Fibroblast of pulmonary artery (primary cell): ENCODE measurements around the gene ZNF518B.

Experiments
- DNase-seq: peaks from one replicate; pipeline ENCODE4 v3.0.0-alpha.2; 2010; ENCODE audit warnings: low read depth
- H3K4me3 ChIP-seq: replicated peaks from 2 replicates; pipeline ENCODE4 v1.5.1; 2011; ENCODE audit warnings: low read depth, mild to moderate bottlenecking, control low read depth, low read length, moderate library complexity
- CTCF ChIP-seq: IDR thresholded peaks from 2 replicates; pipeline ENCODE4 v1.5.1; 2011; ENCODE audit warnings: mild to moderate bottlenecking, control low read depth, low read length, inconsistent platforms; ENCODE audit errors: missing control alignments

Gene ZNF518B

GRCh38 chr4:10470505-10470904 is 13.3 kb upstream of the ZNF518B start:
- DNase-seq = no peak
- no peak for TF ChIP-seq CTCF

GRCh38 chr4:10466161-10466560 is 8.9 kb upstream of the ZNF518B start:
- H3K4me3 ChIP-seq = no peak overlapping the region
- TF ChIP-seq CTCF = no peak
- no peak for DNase-seq

More at GRCh38 chr4:10470505-10470904, 13.3 kb upstream of the ZNF518B start:
- no peak overlapping the region for H3K4me3 ChIP-seq

DNA sequence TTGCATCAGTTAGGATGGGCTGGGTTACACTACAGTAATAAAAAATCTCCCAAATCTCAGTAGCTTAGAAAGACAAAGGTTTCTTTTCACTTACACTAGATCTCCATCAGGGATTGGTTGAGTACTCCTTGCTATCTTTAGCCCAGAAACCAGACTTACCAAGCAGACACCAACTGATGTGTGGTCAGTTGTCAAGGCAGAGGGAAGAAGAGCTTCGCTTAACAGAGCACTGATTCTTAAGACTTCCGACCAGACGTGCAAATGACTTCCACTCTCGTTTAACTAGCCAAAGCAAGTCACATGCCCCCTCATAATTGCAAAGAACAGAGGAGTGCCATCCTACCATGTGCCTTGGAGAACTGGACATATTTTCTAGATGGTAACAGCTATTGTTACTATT is 5.7 kb upstream of the ZNF518B start:
- no peak overlapping the region for H3K4me3 ChIP-seq
- TF ChIP-seq CTCF = no peak
- no peak for DNase-seq

GRCh38 chr4:10461850-10462400 is 4.7 kb upstream of the ZNF518B start:
- no peak for TF ChIP-seq CTCF
- peak overlapping the region; percentile 53 for H3K4me3 ChIP-seq
- no peak for DNase-seq

- peak; percentile 76 for DNase-seq
- H3K4me3 ChIP-seq = peak overlapping the region; percentile 53
- peak; percentile 37 for TF ChIP-seq CTCF
Observed at GRCh38 chr4:10461091-10461849, 4.0 kb upstream of the ZNF518B start.

- no peak for TF ChIP-seq CTCF
- DNase-seq = no peak
- peak overlapping the region; percentile 38 for H3K4me3 ChIP-seq
Observed at GRCh38 chr4:10460313-10461047, 3.3 kb upstream of the ZNF518B start.
